IMR-90 (cell line): ENCODE measurements around the gene PDGFRA. TPM values are rescaled to one million over a fixed set of nuclear protein-coding genes. Genes with fewer than 3 reads are reported as not detected.

Source experiments
- ATAC-seq: fragments of 200-7000 bp; cut with Tn5 transposase; 2 replicates; pipeline ENCODE4 v1.9.1; 2020; ENCODE audit warnings: low read depth, mild to moderate bottlenecking, moderate library complexity
- BruUV-seq: library from RNA; stranded (reverse); fragments of 400-500 nt; replicated peaks from 2 replicates; lab custom pipeline; 2021; lab: Mats Ljungman, UMichigan
- CTCF ChIA-PET: fragments of 300-600 bp; formaldehyde crosslinking; extraction: SDS; loops from one replicate; lab custom pipeline; 2021; ENCODE audit warnings: antibody characterized with exemption; lab: Yijun Ruan, JAX
- POLR2A ChIA-PET: fragments of 300-600 bp; sonication (Branson Sonifier 250); formaldehyde crosslinking; loops from one replicate; lab custom pipeline; 2022; ENCODE audit warnings: antibody characterized with exemption; ENCODE audit not compliant: unreplicated experiment; lab: Charles Lee
- DNase-seq: peaks from one replicate; pipeline ENCODE4 v3.0.0; 2013
- H2AFZ ChIP-seq: replicated peaks from 2 replicates; pipeline ENCODE3; 2013; ENCODE audit warnings: low read length, mild to moderate bottlenecking; ENCODE audit not compliant: poor library complexity
- H2AK5ac ChIP-seq: 2 replicates; pipeline ENCODE4 v1.6.1; 2013; ENCODE audit warnings: low read depth, low read length, inconsistent platforms
- H2AK9ac ChIP-seq: replicated peaks from 2 replicates; pipeline ENCODE3; 2013; ENCODE audit warnings: mild to moderate bottlenecking, low read depth, low read length, moderate library complexity; ENCODE audit not compliant: poor library complexity
- H2BK120ac ChIP-seq: 2 replicates; pipeline ENCODE4 v1.6.1; 2013; ENCODE audit warnings: low read depth, low read length, inconsistent platforms
- H2BK15ac ChIP-seq: 3 replicates; pipeline ENCODE4 v1.6.1; 2013; ENCODE audit warnings: low read depth, low read length, inconsistent platforms
- H2BK20ac ChIP-seq: 2 replicates; pipeline ENCODE4 v1.6.1; 2013; ENCODE audit warnings: low read depth, mild to moderate bottlenecking, inconsistent platforms, low read length, moderate library complexity
- H2BK5ac ChIP-seq: 2 replicates; pipeline ENCODE4 v1.6.1; 2013; ENCODE audit warnings: mild to moderate bottlenecking, low read depth, low read length, inconsistent platforms; ENCODE audit not compliant: poor library complexity, severe bottlenecking
- H3K14ac ChIP-seq: replicated peaks from 2 replicates; pipeline ENCODE4 v1.6.1; 2013; ENCODE audit warnings: low read depth, low read length, inconsistent platforms
- H3K18ac ChIP-seq: 2 replicates; pipeline ENCODE4 v1.6.1; 2013; ENCODE audit warnings: low read depth, low read length, control low read depth
- H3K23ac ChIP-seq: 2 replicates; pipeline ENCODE4 v1.6.1; 2013; ENCODE audit warnings: low read depth, low read length, inconsistent platforms
- H3K27ac ChIP-seq: 2 replicates; pipeline ENCODE4 v1.5.1; 2013; ENCODE audit warnings: mild to moderate bottlenecking, control low read depth, low read length; ENCODE audit not compliant: insufficient read depth
- H3K27me3 ChIP-seq: 2 replicates; pipeline ENCODE4 v1.6.1; 2013; ENCODE audit warnings: low read length; ENCODE audit not compliant: control insufficient read depth, insufficient read depth
- H3K36me3 ChIP-seq: 2 replicates; pipeline ENCODE4 v1.6.1; 2013; ENCODE audit warnings: low read length, mixed read lengths; ENCODE audit not compliant: control insufficient read depth, insufficient read depth
- H3K4ac ChIP-seq: 2 replicates; pipeline ENCODE4 v1.6.1; 2013; ENCODE audit warnings: low read depth, low read length, inconsistent platforms
- H3K4me1 ChIP-seq: 2 replicates; pipeline ENCODE4 v1.6.1; 2013; ENCODE audit warnings: low read length, mixed read lengths; ENCODE audit not compliant: control insufficient read depth, insufficient read depth
- H3K4me2 ChIP-seq: 2 replicates; pipeline ENCODE4 v1.6.1; 2013; ENCODE audit warnings: low read depth, mild to moderate bottlenecking, control low read depth, low read length, moderate library complexity
- H3K4me3 ChIP-seq: 2 replicates; pipeline ENCODE4 v1.5.1; 2013; ENCODE audit warnings: low read depth, mild to moderate bottlenecking, control low read depth, low read length, moderate library complexity; ENCODE audit not compliant: insufficient read depth
- H3K56ac ChIP-seq: 2 replicates; pipeline ENCODE4 v1.6.1; 2013; ENCODE audit warnings: low read length, inconsistent platforms; ENCODE audit not compliant: insufficient read depth; ENCODE audit errors: extremely low read depth
- H3K79me1 ChIP-seq, 2 experiments: 2 replicates each; pipeline ENCODE4 v1.6.1; 2013; ENCODE audit warnings: low read length in 2 of 2, inconsistent platforms in 1 of 2, low read depth in 1 of 2
- H3K9ac ChIP-seq: 2 replicates; pipeline ENCODE4 v1.6.1; 2013; ENCODE audit warnings: low read depth, low read length, control low read depth
- H3K9me1 ChIP-seq: 2 replicates; pipeline ENCODE4 v1.6.1; 2013; ENCODE audit warnings: low read length, inconsistent platforms; ENCODE audit not compliant: insufficient read depth
- H3K9me3 ChIP-seq: 2 replicates; pipeline ENCODE4 v1.6.1; 2013; ENCODE audit warnings: low read length; ENCODE audit not compliant: control insufficient read depth, insufficient read depth
- H4K20me1 ChIP-seq: 2 replicates; pipeline ENCODE4 v1.6.1; 2013; ENCODE audit warnings: low read length, inconsistent platforms; ENCODE audit not compliant: insufficient read depth
- H4K5ac ChIP-seq: 2 replicates; pipeline ENCODE4 v1.6.1; 2013; ENCODE audit warnings: mild to moderate bottlenecking, low read depth, low read length, control low read depth
- H4K8ac ChIP-seq, 2 experiments: 2 replicates each; pipeline ENCODE4 v1.6.1; 2013; ENCODE audit warnings: low read depth in 2 of 2, low read length in 2 of 2, control low read depth in 1 of 2, inconsistent platforms in 1 of 2
- H4K91ac ChIP-seq: 2 replicates; pipeline ENCODE4 v1.6.1; 2013; ENCODE audit warnings: low read depth, low read length, inconsistent platforms; ENCODE audit not compliant: insufficient read depth
- BHLHE40 ChIP-seq: fragments of 150-350 bp; IDR thresholded peaks from 2 replicates; pipeline ENCODE4 v1.6.1; 2016; ENCODE audit warnings: mild to moderate bottlenecking, low read depth, low read length
- CEBPB ChIP-seq: IDR thresholded peaks from 2 replicates; pipeline ENCODE4 v1.6.1; 2012; ENCODE audit warnings: low read depth, low read length, improper control_type of control experiment
- CHD1 ChIP-seq: IDR thresholded peaks from 2 replicates; pipeline ENCODE4 v1.6.1; 2012; ENCODE audit warnings: low read depth, low read length, improper control_type of control experiment
- CTCF ChIP-seq: conservative IDR thresholded peaks from 2 replicates; pipeline ENCODE4 v1.5.1; 2012; ENCODE audit warnings: mild to moderate bottlenecking, low read depth, low read length, improper control_type of control experiment
- ELK1 ChIP-seq: fragments of 150-350 bp; IDR thresholded peaks from 2 replicates; pipeline ENCODE4 v1.6.1; 2016; ENCODE audit warnings: low read depth, mild to moderate bottlenecking, low read length, moderate library complexity, borderline replicate concordance
- FOS ChIP-seq: fragments of 150-350 bp; IDR thresholded peaks from 2 replicates; pipeline ENCODE4 v1.6.1; 2016; ENCODE audit warnings: low read depth, low read length
- MAFK ChIP-seq: IDR thresholded peaks from 2 replicates; pipeline ENCODE4 v1.6.1; 2012; ENCODE audit warnings: low read depth, low read length, improper control_type of control experiment
- MAZ ChIP-seq: IDR thresholded peaks from 2 replicates; pipeline ENCODE4 v1.6.1; 2012; ENCODE audit warnings: low read depth, mild to moderate bottlenecking, low read length, improper control_type of control experiment, moderate library complexity, borderline replicate concordance
- MXI1 ChIP-seq: IDR thresholded peaks from 2 replicates; pipeline ENCODE4 v1.6.1; 2012; ENCODE audit warnings: low read depth, mild to moderate bottlenecking, low read length, moderate library complexity, borderline replicate concordance
- NFE2L2 ChIP-seq: fragments of 150-350 bp; IDR thresholded peaks from 2 replicates; pipeline ENCODE4 v1.6.1; 2016; ENCODE audit warnings: low read depth, mild to moderate bottlenecking, low read length
- POLR2A ChIP-seq: IDR thresholded peaks from 2 replicates; pipeline ENCODE4 v1.6.1; 2012; ENCODE audit warnings: mild to moderate bottlenecking, low read depth, low read length
- RAD21 ChIP-seq: IDR thresholded peaks from 2 replicates; pipeline ENCODE4 v1.6.1; 2012; ENCODE audit warnings: low read length, improper control_type of control experiment
- RCOR1 ChIP-seq: IDR thresholded peaks from 2 replicates; pipeline ENCODE4 v1.6.1; 2012; ENCODE audit warnings: mild to moderate bottlenecking, low read length, improper control_type of control experiment; ENCODE audit not compliant: insufficient replicate concordance
- RFX5 ChIP-seq: IDR thresholded peaks from 2 replicates; pipeline ENCODE4 v1.8.0; 2012; ENCODE audit warnings: low read depth, mild to moderate bottlenecking, low read length, moderate library complexity
- SMC3 ChIP-seq: fragments of 150-350 bp; IDR thresholded peaks from 2 replicates; pipeline ENCODE4 v1.6.1; 2016; ENCODE audit warnings: low read depth, mild to moderate bottlenecking, antibody characterized with exemption, low read length, moderate library complexity
- USF2 ChIP-seq: fragments of 150-350 bp; IDR thresholded peaks from 2 replicates; pipeline ENCODE4 v1.6.1; 2017; ENCODE audit warnings: mild to moderate bottlenecking, antibody characterized with exemption, low read length, low read depth
- WGBS, 2 experiments: methylation state at CpG; one replicate each; pipeline versions ENCODE4 v1.1.5 to v1.1.7; 2013; ENCODE audit warnings: missing lambda C conversion rate in 2 of 2; ENCODE audit not compliant: insufficient read length in 1 of 2; ENCODE audit errors: extremely low coverage in 2 of 2; 5-methylcytosine and 5-hydroxymethylcytosine counted together
- dilution Hi-C: fragments of 300-500 bp; cut with HindIII; formaldehyde crosslinking; loops from one replicate; pipeline ENCODE4 v1.14.3; 2018; ENCODE audit warnings: low sequenced_read_pairs; ENCODE audit not compliant: unreplicated experiment
- in situ Hi-C: fragments of 300-500 bp; cut with MboI; formaldehyde crosslinking; loops from 3 replicates; pipeline ENCODE4 v1.14.3; 2019; ENCODE audit warnings: low sequenced_read_pairs, inconsistent platforms, mixed read lengths
- intact Hi-C: fragments of 100-400 bp; cut with micrococcal nuclease; formaldehyde crosslinking; loops from 2 replicates; pipeline ENCODE4 v1.10.0; 2022
- polyA plus RNA-seq, 3 experiments: library from polyadenylated mRNA; depleted of rRNA; stranded (reverse); fragments of >200 nt; gene quantifications; 2 replicates each; pipeline ENCODE4 v1.2.3, GENCODE V29; 2012; ENCODE audit warnings: low replicate concordance in 1 of 3
- total RNA-seq: library from RNA; depleted of rRNA; stranded (reverse); fragments of >200 nt; gene quantifications from 2 replicates; pipeline ENCODE4 v1.2.3, GENCODE V29; 2012

Gene PDGFRA
- total and polyA plus RNA-seq, 2 of the 4 experiments (the other 2 are of a cell fraction) = 60.8 to 168 TPM

- H3K4me2 ChIP-seq = no peak overlapping the region
- no peak overlapping the region for H2BK15ac ChIP-seq
- no peak overlapping the region for H3K9ac ChIP-seq
- in situ Hi-C loops (no loop called here), intact Hi-C loops (no loop called here), dilution Hi-C loops (no loop called here)
- no peak overlapping the region for H2AFZ ChIP-seq
- H3K56ac ChIP-seq = no peak overlapping the region
- H2BK5ac ChIP-seq = no peak overlapping the region
- no peak overlapping the region for H4K91ac ChIP-seq
- ChIA-PET CTCF (no interaction called here), POLR2A (no interaction called here)
- no peak overlapping the region for H3K27ac ChIP-seq
- H2AK5ac ChIP-seq = no peak overlapping the region
- ATAC-seq (no peak), DNase-seq (no peak)
- H3K4me3 ChIP-seq = no peak overlapping the region
- H4K5ac ChIP-seq = no peak overlapping the region
- H2AK9ac ChIP-seq = no peak overlapping the region
- H3K23ac ChIP-seq = no peak overlapping the region
- WGBS, 2 experiments = no CpG with 5 or more reads among the region's 6 CpGs
- H4K20me1 ChIP-seq = no peaks in the 10 kb centered on the region
- no peak overlapping the region for H3K4ac ChIP-seq
- no TSS peak for BruUV-seq
- H2BK20ac ChIP-seq = no peak overlapping the region
- TF ChIP-seq RFX5 = no peak
- TF ChIP-seq SMC3 = no peak
- TF ChIP-seq POLR2A = no peak
- TF ChIP-seq CHD1 = no peak
- no peak for TF ChIP-seq CTCF
- TF ChIP-seq RAD21 = no peak
- TF ChIP-seq ELK1 = no peak
- TF ChIP-seq RCOR1 = no peak
- TF ChIP-seq USF2 = no peak
- no peak for TF ChIP-seq CEBPB
- TF ChIP-seq NFE2L2 = no peak
- no peak for TF ChIP-seq MAZ
- TF ChIP-seq MXI1 = no peak
- TF ChIP-seq BHLHE40 = no peak
- TF ChIP-seq MAFK = no peak
- TF ChIP-seq FOS = no peak
- H3K9me3 ChIP-seq = no peaks in the 10 kb centered on the region
- H3K79me1 ChIP-seq = no peaks in the 10 kb centered on the region
- no peak overlapping the region for H4K8ac ChIP-seq
- H3K27me3 ChIP-seq = no peaks in the 10 kb centered on the region
- no peaks in the 10 kb centered on the region for H3K36me3 ChIP-seq
- no peaks in the 10 kb centered on the region; the same call in 1 of the 2 replicates for H3K9me1 ChIP-seq
- no peak overlapping the region for H3K18ac ChIP-seq
- H3K14ac ChIP-seq = no peak overlapping the region
- H2BK120ac ChIP-seq = no peak overlapping the region
- no peaks in the 10 kb centered on the region for H3K4me1 ChIP-seq
These were observed 42.7 kb upstream of the PDGFRA start for GRCh38 chr4:54186371-54186770.
